Left ventricle myocardium inferior (tissue), 1 donor: Measurements from ENCODE around the gene PDHB. TPM values are rescaled to one million over a fixed set of nuclear protein-coding genes. Genes with fewer than 3 reads are reported as not detected.

Source experiments
- DNase-seq: peaks from one replicate; pipeline ENCODE4 v3.0.0-alpha.2; 2020
- H3K27ac ChIP-seq: fragments of 200-600 bp; replicated peaks from 2 replicates; pipeline ENCODE4 v1.8.0; 2021
- H3K27me3 ChIP-seq: fragments of 200-600 bp; 2 replicates; pipeline ENCODE4 v1.8.0; 2021; ENCODE audit warnings: low read depth
- H3K36me3 ChIP-seq: fragments of 200-600 bp; 2 replicates; pipeline ENCODE4 v1.8.0; 2021
- H3K4me1 ChIP-seq: fragments of 200-600 bp; 2 replicates; pipeline ENCODE4 v1.8.0; 2021
- H3K4me3 ChIP-seq: fragments of 200-600 bp; 2 replicates; pipeline ENCODE4 v1.8.0; 2021; ENCODE audit warnings: mild to moderate bottlenecking, moderate library complexity
- H3K9me3 ChIP-seq: fragments of 200-600 bp; replicated peaks from 2 replicates; pipeline ENCODE4 v1.8.0; 2021
- intact Hi-C: fragments of 100-400 bp; cut with micrococcal nuclease; formaldehyde crosslinking; loops from one replicate; pipeline ENCODE4 v1.11.0; 2022
- total RNA-seq: library from RNA; stranded (reverse); fragmentation: NEBNext Ultra II Directional; extraction: Animal tissue kit (Norgen Biotek cat#: 25700); gene quantifications from one replicate; pipeline ENCODE4 v1.2.1, GENCODE V29; 2021
- TF ChIP-seq, protein P1 (sequence below): fragments of 200-600 bp; IDR thresholded peaks from 2 replicates; pipeline ENCODE4 v1.8.0; 2021; ENCODE audit warnings: antibody characterized with exemption, mild to moderate bottlenecking, borderline replicate concordance
- donor health status: DM: no; HTN: yes; CAD: no; lungs with severe emphysema.

The PDHB gene
- total RNA-seq, 1 donor from 2014 or later: 195 TPM

DNA sequence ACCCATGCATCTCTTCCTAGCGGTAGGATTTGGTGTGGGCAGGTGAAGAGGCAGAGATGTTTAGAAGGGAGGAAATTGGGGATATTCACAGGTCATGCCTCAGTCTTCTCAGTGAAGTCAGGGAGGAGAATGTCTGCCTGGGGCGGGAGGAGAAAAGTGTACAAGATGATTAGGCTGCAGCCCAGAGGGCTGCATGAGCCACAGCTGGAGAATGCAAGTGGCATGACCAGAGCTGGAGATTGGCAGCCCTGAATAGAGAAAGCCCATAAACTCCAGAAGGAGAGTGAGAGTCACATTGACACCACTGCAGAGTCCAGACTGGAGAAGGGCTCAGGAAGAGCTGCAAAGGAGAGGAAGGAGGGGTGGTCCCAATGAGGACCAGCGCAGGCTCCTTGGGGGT lies 22.6 kb downstream of the PDHB start:
- intact Hi-C loops: no loop called here
- TF ChIP-seq, protein P1, sequence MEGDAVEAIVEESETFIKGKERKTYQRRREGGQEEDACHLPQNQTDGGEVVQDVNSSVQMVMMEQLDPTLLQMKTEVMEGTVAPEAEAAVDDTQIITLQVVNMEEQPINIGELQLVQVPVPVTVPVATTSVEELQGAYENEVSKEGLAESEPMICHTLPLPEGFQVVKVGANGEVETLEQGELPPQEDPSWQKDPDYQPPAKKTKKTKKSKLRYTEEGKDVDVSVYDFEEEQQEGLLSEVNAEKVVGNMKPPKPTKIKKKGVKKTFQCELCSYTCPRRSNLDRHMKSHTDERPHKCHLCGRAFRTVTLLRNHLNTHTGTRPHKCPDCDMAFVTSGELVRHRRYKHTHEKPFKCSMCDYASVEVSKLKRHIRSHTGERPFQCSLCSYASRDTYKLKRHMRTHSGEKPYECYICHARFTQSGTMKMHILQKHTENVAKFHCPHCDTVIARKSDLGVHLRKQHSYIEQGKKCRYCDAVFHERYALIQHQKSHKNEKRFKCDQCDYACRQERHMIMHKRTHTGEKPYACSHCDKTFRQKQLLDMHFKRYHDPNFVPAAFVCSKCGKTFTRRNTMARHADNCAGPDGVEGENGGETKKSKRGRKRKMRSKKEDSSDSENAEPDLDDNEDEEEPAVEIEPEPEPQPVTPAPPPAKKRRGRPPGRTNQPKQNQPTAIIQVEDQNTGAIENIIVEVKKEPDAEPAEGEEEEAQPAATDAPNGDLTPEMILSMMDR: no peak
- H3K27me3 ChIP-seq: no peaks in the 10 kb centered on the region
- no peak overlapping the region for H3K4me3 ChIP-seq
- no peaks in the 10 kb centered on the region for H3K9me3 ChIP-seq
- no peak overlapping the region for H3K27ac ChIP-seq
- no peak for DNase-seq
- peaks cover 52% of the 10 kb centered on the region for H3K36me3 ChIP-seq
- peaks cover 16% of the 10 kb centered on the region for H3K4me1 ChIP-seq

DNA sequence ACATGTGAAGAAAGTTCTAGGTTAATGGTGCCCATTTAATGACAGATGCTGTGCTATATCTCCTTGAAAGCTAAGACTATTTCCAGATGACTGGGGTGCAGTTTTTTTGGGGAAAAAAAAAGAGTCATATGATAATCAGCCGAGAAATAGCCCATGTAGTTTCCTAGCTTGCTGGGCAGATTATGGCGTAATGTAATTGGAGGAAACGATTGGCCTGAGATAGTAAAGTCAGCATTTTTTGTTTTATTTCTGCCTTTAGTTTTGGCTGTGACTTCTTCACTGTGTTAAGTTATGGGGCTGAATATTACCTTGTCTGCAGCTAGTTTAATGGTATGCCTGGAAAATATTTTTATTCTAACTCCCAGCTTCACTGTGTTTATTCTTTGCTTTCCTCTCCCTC lies 24.0 kb downstream of the PDHB start:
- Histone ChIP-seq H3K4me1 (peaks cover 10% of the 10 kb centered on the region), H3K9me3 (no peaks in the 10 kb centered on the region), H3K27ac (no peak overlapping the region), H3K36me3 (peaks cover 55% of the 10 kb centered on the region), H3K4me3 (no peak overlapping the region), H3K27me3 (no peaks in the 10 kb centered on the region)
- intact Hi-C loops: loop anchor here (5.0 kb wide), 1 partner anchor 72 kb away; no protein-coding TSS in a partner anchor
- TF ChIP-seq, protein P1: no peak
- DNase-seq: no peak

DNA sequence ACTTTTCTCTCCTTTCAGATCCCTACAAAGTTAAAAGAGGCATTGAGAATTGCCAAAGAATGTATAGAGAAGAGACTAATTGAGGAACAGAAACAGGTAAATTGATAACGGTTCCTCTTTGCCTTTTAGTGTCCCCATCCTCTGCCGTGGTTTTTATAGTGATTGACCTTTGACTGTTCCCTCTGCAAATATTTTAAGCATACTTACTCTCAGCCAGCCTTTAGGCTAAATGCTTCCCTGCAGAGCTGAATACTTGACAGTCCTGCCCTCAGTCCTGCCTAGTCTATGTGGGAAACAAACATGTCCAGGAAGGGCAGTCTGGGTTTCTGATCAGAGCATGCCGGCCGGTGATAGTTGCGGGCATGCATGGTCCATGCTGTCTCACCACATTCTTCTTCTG lies 24.7 kb downstream of the PDHB start:
- H3K27ac ChIP-seq: no peak overlapping the region
- TF ChIP-seq, protein P1: no peak
- DNase-seq: no peak
- intact Hi-C loops: loop anchor here (5.0 kb wide), 1 partner anchor 72 kb away; no protein-coding TSS in a partner anchor
- no peaks in the 10 kb centered on the region for H3K9me3 ChIP-seq
- H3K36me3 ChIP-seq: peaks cover 62% of the 10 kb centered on the region
- H3K27me3 ChIP-seq: no peaks in the 10 kb centered on the region
- H3K4me3 ChIP-seq: no peak overlapping the region
- peaks cover 2% of the 10 kb centered on the region for H3K4me1 ChIP-seq

DNA sequence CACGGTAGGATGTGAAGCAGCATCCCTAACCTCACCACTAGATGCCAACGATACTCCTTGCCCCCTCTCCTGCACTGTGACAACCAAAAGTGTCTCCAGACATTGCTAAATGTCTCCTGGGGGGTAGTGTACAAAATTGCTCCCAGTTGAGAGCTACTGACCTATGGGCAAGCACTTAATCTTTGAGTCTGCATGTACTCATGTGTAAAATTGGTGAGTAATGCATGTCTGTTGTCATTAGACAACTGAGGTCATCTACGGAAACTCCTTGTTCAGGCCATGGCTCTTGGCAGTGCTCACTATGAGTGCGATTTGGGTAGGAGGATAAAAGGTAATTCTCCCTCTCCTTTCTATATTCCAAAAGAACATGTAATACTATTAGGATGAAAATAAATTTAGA lies 29.2 kb downstream of the PDHB start:
- no peak overlapping the region for H3K4me3 ChIP-seq
- DNase-seq: no peak
- no peaks in the 10 kb centered on the region for H3K27me3 ChIP-seq
- H3K4me1 ChIP-seq: peaks cover 7% of the 10 kb centered on the region
- H3K27ac ChIP-seq: no peak overlapping the region
- H3K9me3 ChIP-seq: no peaks in the 10 kb centered on the region
- TF ChIP-seq, protein P1: no peak
- peaks cover 52% of the 10 kb centered on the region for H3K36me3 ChIP-seq
- intact Hi-C loops: no loop called here

DNA sequence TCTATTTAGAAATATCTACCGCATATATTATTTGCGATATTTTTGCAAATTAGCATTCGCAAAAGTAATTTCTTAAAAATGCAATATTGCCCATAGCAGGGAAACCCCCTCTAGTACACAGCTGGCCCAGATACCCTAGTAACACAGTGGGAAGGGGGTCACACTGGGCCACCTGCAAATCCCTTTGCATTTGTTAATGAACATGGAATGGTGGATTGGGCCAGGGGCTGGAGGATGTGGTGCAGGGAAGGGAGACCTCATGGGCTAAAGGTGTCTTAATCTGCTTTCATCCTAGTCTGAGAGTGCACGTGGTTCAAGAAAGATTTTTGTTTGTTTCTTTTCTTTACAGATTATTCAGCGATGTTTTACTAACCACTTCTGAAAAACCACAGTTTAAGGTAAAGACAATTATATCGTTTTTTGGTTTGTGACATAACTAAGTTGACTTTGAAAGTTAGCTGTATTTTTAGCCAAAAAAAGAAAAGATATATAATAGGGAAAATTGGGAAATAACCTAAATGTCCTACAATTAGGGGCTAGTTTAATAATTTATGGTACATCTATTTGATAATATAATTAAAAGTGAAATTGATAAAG lies 30.0 kb downstream of the PDHB start:
- peaks cover 50% of the 10 kb centered on the region for H3K36me3 ChIP-seq
- intact Hi-C loops: no loop called here
- no peaks in the 10 kb centered on the region for H3K9me3 ChIP-seq
- H3K27me3 ChIP-seq: no peaks in the 10 kb centered on the region
- H3K4me3 ChIP-seq: no peak overlapping the region
- no peak for DNase-seq
- peaks cover 11% of the 10 kb centered on the region for H3K4me1 ChIP-seq
- TF ChIP-seq, protein P1: no peak
- no peak overlapping the region for H3K27ac ChIP-seq
